ENCODE data around the gene BICRA.

DNA sequence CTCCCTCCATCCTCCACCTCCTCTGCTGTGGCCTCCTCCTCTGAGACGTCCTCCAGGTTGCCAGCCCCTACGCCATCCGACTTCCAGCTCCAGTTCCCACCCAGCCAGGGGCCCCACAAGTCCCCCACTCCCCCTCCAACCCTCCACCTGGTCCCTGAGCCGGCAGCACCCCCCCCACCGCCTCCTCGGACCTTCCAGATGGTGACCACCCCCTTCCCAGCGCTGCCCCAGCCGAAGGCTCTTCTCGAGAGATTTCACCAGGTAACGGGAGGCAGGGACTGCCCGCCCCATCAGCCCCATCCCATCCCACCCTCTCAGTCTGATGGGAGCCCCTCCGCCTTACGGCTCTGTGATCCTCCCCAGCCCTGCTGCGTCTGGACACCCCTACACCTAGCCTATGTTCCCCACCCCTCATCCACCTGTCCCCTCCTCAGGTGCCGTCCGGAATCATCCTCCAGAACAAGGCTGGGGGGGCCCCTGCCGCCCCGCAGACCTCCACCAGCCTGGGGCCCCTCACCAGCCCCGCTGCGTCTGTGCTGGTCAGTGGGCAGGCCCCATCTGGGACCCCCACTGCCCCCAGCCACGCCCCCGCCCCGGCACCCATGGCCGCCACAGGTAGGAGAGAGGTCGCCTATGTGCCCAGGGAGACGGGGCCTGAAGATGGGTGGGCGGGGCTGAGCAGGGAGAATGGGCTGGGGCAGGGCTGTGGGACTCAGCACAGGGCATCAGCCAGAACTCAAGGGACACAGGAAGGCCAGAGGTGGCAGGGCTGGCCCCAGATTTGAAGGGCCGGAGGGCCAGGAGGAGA lies 85.7 kb downstream of the BICRA start:
- TF ChIP-seq CTCF (optimal IDR thresholded peaks at IDR 0.05 in 1 of 3, IDR thresholded peaks at IDR 0.05 in 1 of 3, conservative IDR thresholded peaks at IDR 0.05 in 1 of 3; ENCODE audit: extremely low read depth in 1 of 3, insufficient read depth in 2 of 3, low read length in 3 of 3) (no peak), EZH2 (IDR thresholded peaks at IDR 0.05; ENCODE audit: low read length) (no peak)

All from keratinocyte (primary cell).